Parathyroid adenoma (tissue), 2 donors: Measurements from ENCODE around the gene PRR33.

Experiments used
- H2AFZ ChIP-seq: fragments of 300-600 bp; sonication (generic); one replicate; pipeline ENCODE4 v1.7.0; 2017; ENCODE audit warnings: antibody characterized with exemption, mild to moderate bottlenecking
- H3K27ac ChIP-seq: fragments of 300-600 bp; sonication (generic); one replicate; pipeline ENCODE4 v1.7.0; 2017
- H3K27me3 ChIP-seq: fragments of 300-600 bp; sonication (generic); one replicate; pipeline ENCODE4 v1.7.0; 2017; ENCODE audit warnings: low read length; ENCODE audit not compliant: control insufficient read depth, insufficient read depth
- H3K36me3 ChIP-seq: fragments of 300-600 bp; sonication (generic); one replicate; pipeline ENCODE4 v1.7.0; 2017; ENCODE audit warnings: low read length; ENCODE audit not compliant: control insufficient read depth, insufficient read depth
- H3K4me1 ChIP-seq: fragments of 300-600 bp; sonication (generic); one replicate; pipeline ENCODE4 v1.7.0; 2017; ENCODE audit warnings: control low read depth
- H3K4me2 ChIP-seq: fragments of 300-600 bp; sonication (generic); one replicate; pipeline ENCODE4 v1.7.0; 2017; ENCODE audit warnings: low read length
- H3K4me3 ChIP-seq: fragments of 300-600 bp; sonication (generic); one replicate; pipeline ENCODE4 v1.7.0; 2017; ENCODE audit warnings: low read depth, low read length
- H3K79me2 ChIP-seq: fragments of 300-600 bp; sonication (generic); one replicate; pipeline ENCODE4 v1.7.0; 2017; ENCODE audit warnings: control low read depth
- H3K9ac ChIP-seq: fragments of 300-600 bp; sonication (generic); one replicate; pipeline ENCODE4 v1.7.0; 2017; ENCODE audit warnings: mild to moderate bottlenecking
- H3K9me3 ChIP-seq: fragments of 300-600 bp; sonication (generic); one replicate; pipeline ENCODE4 v1.7.0; 2017; ENCODE audit warnings: low read length; ENCODE audit not compliant: control insufficient read depth
- CTCF ChIP-seq: fragments of 300-600 bp; sonication (generic); IDR thresholded peaks from one replicate; pipeline ENCODE4 v1.7.0; 2017; ENCODE audit warnings: antibody characterized with exemption, mild to moderate bottlenecking
- donor health status: primary hyperparathyroidism.

Gene PRR33

DNA sequence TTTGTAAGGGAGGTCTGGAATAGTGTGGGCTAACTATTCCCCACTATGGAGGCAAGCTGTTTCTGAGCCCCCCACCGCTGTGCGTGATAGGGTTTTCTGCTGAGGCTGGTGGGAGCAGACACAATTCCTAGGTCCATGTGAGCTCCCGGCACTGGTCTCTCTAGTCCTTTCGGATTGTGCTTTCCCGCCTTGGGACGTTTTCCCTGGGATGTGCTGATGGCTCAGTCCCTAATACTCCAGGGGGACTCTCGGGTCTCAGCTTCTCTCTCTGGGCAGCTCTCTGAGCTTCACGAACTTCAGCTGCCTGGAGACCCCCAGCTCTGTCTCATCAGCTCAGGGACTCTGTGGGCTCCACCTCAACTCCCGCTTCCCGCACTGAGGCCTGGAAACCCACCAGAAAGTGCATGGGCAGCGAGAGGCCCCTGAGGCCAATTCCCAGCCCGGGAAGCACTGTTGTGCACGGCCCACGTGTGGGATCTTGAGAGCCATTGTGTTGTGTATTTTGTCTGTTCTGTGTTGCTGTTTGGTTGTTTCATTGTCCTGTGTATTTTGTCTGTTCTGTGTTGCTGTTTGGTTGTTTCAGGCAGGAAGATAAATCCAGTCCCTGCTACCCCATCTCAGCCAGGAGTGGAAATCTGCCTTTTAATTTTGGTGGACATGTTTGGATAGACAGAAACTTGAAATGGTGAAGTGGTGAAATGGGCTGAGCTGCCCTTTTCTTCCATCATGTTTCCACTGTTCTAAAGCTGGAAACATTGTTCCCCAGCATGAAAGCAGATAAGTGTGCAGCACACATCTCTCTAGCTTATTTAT, 15.1 kb upstream of the PRR33 start:
- Histone ChIP-seq H3K79me2 (no peaks in the 10 kb centered on the region), H3K4me2 (no peak overlapping the region), H3K27me3 (no peaks in the 10 kb centered on the region), H3K9ac (no peak overlapping the region), H3K4me3 (no peak overlapping the region), H3K4me1 (no peaks in the 10 kb centered on the region), H2AFZ (no peak overlapping the region), H3K27ac (no peak overlapping the region), H3K36me3 (no peaks in the 10 kb centered on the region), H3K9me3 (no peaks in the 10 kb centered on the region)
- no peak for TF ChIP-seq CTCF

GRCh38 chr11:1906181-1906580, 14.5 kb upstream of the PRR33 start:
- H3K27me3 ChIP-seq: no peaks in the 10 kb centered on the region
- H3K9me3 ChIP-seq: no peaks in the 10 kb centered on the region
- H3K36me3 ChIP-seq: no peaks in the 10 kb centered on the region
- no peak for TF ChIP-seq CTCF
- H3K4me3 ChIP-seq: no peak overlapping the region
- H3K27ac ChIP-seq: no peak overlapping the region
- no peak overlapping the region for H3K9ac ChIP-seq
- no peaks in the 10 kb centered on the region for H3K79me2 ChIP-seq
- H3K4me1 ChIP-seq: no peaks in the 10 kb centered on the region
- no peak overlapping the region for H2AFZ ChIP-seq
- no peak overlapping the region for H3K4me2 ChIP-seq

DNA sequence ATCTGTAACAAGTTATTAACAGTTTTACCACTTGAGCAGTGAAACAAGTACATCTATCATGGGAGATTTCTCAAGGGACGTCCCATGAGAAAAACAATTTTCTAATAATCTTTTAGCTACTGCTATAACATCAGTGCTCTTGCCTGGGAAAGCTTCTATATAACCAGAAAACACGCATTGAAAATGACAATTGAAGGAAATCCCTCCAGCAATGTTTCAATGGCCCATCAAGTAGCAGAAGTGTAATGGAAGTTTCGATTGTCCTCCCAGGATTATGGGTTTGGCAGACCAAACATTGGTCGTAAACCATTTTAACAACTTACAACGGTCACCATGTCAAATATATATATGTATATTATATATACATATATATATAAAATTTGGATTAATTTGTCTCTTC, 8.0 kb upstream of the PRR33 start:
- Histone ChIP-seq H3K36me3 (no peaks in the 10 kb centered on the region), H3K4me1 (no peaks in the 10 kb centered on the region), H3K27ac (no peak overlapping the region), H3K4me2 (no peak overlapping the region), H3K79me2 (no peaks in the 10 kb centered on the region), H3K9ac (no peak overlapping the region), H3K4me3 (no peak overlapping the region), H3K9me3 (no peaks in the 10 kb centered on the region), H3K27me3 (no peaks in the 10 kb centered on the region), H2AFZ (no peak overlapping the region)
- no peak for TF ChIP-seq CTCF

GRCh38 chr11:1899090-1899489, 7.4 kb upstream of the PRR33 start:
- H3K36me3 ChIP-seq: no peaks in the 10 kb centered on the region
- H3K27ac ChIP-seq: no peak overlapping the region
- no peaks in the 10 kb centered on the region for H3K27me3 ChIP-seq
- no peak overlapping the region for H3K4me2 ChIP-seq
- H3K79me2 ChIP-seq: no peaks in the 10 kb centered on the region
- H2AFZ ChIP-seq: no peak overlapping the region
- no peaks in the 10 kb centered on the region for H3K9me3 ChIP-seq
- H3K4me1 ChIP-seq: no peaks in the 10 kb centered on the region
- H3K9ac ChIP-seq: no peak overlapping the region
- H3K4me3 ChIP-seq: no peak overlapping the region
- TF ChIP-seq CTCF: no peak

- TF ChIP-seq CTCF: no peak
- Histone ChIP-seq H3K36me3 (no peaks in the 10 kb centered on the region), H3K4me1 (no peaks in the 10 kb centered on the region), H2AFZ (no peak overlapping the region), H3K27me3 (no peaks in the 10 kb centered on the region), H3K4me2 (no peak overlapping the region), H3K4me3 (no peak overlapping the region), H3K79me2 (no peaks in the 10 kb centered on the region), H3K27ac (no peak overlapping the region), H3K9ac (no peak overlapping the region), H3K9me3 (no peaks in the 10 kb centered on the region)
These were observed 5.2 kb upstream of the PRR33 start for GRCh38 chr11:1896923-1897322.
